ENCODE measurements around the gene ZNF37A. TPM values are rescaled to one million over a fixed set of nuclear protein-coding genes. Genes with fewer than 3 reads are reported as not detected.

ZNF37A gene
- total RNA-seq, result 8.8 and 12.7 TPM in 2 replicates

DNA sequence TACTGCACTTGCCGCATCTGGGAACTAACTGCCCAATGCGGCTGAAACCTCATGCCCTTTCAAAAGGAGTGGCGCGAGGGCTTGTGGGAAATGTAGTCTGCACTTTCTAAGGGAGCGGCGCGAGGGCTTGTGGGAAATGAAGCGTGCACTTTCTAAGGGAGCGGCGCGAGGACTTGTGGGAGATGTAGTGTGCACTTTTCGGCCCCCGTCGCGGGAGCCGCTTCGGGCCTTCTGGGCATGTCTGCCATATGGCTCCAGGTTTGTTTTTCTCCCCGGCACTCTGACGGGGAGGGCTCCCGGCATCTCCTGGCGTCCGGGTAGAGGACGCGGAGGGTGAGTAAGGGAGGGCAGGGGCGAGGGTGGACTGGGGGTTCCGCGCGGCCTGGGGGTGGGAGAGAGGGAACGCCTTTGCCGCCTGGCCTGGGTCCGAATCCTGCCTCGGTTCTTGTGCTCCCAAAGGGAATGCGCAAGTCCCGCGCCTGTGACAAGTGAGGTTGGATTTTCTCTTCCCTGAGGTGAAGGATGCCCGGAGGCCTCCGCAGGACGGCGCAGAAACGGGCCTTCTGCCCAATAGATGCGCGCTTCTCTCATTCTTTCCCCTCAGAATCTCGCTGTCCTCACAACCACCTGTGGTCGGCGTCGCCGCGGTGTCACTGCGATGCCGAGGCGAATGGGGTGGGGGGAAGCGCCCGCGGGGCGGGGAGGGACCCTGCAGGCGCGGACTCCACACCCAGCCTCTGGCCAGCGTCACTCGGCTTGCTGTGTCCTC is at the start of gene ZNF37A:
TSS of gene ZNF37A (plus strand) at position 180 of the 769 bp plus-strand sequence. CDS start 2,281 bp downstream, outside the sequence.

Small RNA genes lying within 50 kb of the gene (small RNA-seq; reads per million reads assigned to genes)
- gene AL117339.2 (ENCODE audit: low replicate concordance), result not detected
- gene AL161931.1 (ENCODE audit: low replicate concordance), result not detected
- gene FXYD6P2 (ENCODE audit: low replicate concordance), result not detected

Other genes starting within 250 kb of the ZNF37A start
- gene ZNF248, start 236.7 kb upstream of the ZNF37A start, total RNA-seq, result 4.6 and 5.5 TPM in 2 replicates
- gene ZNF25, start 117.7 kb upstream of the ZNF37A start, total RNA-seq, result 6.6 and 8.2 TPM in 2 replicates
- 11.2 and 12.7 TPM in 2 replicates for gene ZNF33A, start 83.7 kb upstream of the ZNF37A start, total RNA-seq